ENCODE measurements around the gene BATF.

Gene BATF

DNA sequence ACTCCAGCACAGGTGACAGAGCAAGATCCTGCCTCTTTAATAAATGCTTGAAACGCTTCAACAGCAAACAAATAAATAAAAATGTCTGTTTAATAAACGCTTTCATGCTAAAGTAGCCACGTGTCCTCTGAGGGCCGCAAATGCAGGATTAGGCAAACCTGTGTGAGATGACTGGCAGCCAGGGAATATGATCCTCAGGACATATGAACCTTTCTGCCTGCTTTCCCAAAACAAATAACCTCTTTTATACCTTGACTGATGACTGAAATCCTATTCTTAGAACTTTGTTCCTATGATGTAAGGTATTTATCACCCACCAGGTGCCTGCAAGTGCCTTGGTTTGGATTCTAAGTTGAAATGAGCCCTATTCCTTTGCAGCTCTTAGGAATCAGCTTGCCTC lies 41.7 kb downstream of the BATF start:
- DNase-seq: no peak

- DNase-seq: no peak
These were observed 42.8 kb downstream of the BATF start for GRCh38 chr14:75565056-75565455.

DNA sequence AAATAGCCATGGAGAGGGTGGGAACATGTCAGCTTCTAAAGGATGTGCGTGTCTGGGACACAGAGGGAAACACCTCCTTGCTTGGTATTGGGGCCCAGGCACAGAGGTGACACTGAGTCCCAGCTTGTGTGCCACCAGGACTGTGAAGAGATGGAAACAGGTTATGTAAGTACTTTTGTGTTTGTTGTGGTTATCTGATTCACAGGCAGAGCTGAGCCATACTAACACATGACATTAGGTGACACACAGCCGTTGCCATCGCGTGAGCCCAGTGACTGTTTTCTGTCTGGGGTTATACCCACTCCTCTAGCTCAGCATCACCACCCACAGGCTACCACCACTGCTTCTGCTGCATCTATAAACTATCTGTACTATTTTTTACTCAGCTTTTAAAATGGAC lies 44.1 kb downstream of the BATF start:
- DNase-seq: peak; percentile 94

DNA sequence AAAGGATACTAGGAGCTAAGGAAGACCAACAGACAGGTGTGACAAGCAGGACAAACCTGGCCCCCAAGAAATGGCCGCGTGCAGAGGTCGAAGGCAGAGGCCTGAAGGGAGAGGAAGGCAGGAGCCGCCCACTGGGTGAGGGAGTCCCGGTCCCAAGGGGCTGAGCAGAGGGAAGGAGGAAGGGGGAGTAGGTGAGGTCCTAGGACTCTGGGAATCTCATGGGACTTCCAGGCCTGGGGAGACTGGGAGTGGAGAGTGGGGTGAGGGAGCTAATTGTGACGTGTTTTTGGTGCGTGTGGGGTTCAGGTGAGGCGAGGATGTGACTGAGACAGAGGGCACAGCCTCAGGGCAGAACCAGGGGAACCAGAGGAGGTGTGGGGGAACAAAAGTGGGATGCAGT lies 44.5 kb downstream of the BATF start:
- DNase-seq: no peak

DNA sequence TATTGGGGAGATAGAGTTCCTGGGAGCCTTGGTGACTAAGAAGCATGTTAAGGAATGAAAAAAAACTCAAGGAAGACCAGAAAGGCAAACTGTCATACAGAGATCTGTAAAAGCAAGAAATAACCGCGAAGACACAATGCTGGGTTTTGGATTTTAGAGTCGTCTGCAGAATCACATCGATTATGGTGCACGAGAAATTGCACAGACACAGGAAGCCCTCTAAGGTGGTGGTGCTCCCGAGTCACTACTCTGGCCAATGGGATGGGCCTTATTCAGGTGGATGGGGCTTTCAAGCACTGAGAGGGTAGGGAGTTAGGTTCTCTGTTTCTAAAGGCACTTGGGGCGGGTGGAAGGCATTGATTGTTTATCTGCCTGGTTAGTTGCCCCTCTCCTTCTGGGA lies 45.9 kb downstream of the BATF start:
- DNase-seq: peak; percentile 52

- peak; percentile 64 for DNase-seq
These were observed 46.5 kb downstream of the BATF start for GRCh38 chr14:75568791-75569190.

DNA sequence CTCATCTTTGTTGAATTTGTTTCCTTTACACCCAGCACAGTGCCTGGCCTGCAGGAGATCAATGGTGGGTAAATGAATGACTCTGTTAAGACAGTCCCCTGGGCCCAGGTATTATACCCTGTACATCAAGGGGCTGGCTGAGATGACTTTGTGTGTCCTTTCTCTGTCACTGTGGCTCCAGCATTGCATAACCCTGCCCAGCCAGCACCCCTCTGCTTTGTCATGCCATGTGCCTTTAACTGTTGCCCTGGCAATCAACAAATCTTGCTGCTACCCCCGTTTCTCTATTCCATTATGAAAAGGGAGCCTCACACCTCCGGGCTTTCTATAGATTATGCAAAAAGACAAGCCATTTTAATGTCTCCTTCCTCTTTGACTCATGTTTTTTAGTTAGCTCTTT lies 48.5 kb downstream of the BATF start:
- peak; percentile 72 for DNase-seq

- no peak for DNase-seq
These were observed 49.8 kb downstream of the BATF start for GRCh38 chr14:75572104-75572503.

DNA sequence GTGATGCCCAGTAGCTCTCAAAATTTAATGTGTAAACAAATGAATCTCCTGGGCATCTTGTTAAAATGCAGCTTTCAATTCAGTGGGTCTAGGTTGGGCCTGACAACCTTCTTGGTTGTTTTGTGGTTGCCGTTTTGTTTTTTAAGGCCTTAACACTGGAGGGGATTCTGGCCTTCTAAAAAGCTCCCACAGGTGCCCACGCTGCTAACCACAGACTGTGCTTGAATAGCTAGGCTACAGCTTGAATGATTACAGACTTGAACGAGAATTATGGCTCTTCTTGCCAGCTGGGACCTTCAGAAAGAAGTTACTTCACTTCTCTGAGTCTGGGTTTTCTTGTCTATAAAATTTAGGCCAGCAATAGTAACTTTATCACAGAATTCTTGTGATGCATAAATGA lies 54.8 kb downstream of the BATF start:
- DNase-seq: no peak

DNA sequence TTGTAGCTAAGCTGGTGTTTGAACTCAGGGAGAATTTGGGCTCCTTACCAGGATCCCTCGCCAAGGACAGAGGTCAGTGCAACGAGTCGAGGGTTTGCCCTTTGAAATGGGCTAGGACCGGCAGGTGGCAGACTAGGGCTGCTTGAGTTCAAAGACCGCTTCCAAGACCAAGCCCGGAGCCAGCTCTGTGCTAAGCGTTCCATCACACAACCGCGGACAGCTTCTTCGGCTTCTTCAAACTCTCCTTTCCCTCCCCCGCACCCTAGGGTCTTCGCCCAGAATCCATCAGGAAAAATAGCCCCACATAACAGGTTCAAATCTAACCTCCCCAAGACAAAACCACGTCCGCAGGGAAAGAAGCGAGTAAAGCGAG lies 55.4 kb downstream of the BATF start:
- DNase-seq: peak; percentile 84

DNA sequence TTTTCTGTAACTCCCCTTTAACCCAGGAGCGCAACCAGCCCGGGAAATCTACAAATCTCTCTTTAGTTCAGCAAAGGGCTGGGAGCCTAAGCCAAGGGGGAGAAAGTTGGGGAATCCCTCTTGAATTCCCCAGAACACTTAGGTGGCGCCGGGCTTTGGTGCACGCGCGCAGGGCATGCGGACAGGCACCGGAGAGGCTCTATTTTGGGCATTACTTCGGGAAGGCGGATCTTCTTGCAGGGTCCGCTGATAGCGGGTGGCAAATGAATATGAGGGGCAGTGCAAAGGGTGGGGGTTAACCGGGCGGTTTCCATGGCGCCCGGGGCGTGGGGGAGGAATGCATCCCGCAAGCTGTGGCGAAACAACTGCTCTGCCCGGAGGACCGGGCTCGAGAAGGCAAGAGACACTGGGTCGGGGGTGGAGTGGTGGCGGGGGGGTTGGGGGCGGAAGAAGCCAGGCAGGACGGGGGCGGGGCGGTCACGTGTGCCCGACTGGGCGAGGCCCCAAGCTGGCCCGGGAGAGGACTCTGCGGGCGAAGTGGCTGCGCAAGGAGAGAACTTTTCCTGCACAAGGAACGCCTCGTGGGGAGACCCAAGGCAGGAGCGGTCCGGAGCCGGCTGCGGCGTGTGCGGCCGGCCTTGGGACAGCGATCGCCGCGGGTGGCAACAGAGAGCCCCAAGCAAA lies 56.0 kb downstream of the BATF start, which contains the start of gene FLVCR2:
FLVCR2 (plus strand) TSS at position 519 of the 684 bp plus-strand sequence. CDS start 353 bp downstream, outside the sequence.
- DNase-seq: peak; percentile 45

DNA sequence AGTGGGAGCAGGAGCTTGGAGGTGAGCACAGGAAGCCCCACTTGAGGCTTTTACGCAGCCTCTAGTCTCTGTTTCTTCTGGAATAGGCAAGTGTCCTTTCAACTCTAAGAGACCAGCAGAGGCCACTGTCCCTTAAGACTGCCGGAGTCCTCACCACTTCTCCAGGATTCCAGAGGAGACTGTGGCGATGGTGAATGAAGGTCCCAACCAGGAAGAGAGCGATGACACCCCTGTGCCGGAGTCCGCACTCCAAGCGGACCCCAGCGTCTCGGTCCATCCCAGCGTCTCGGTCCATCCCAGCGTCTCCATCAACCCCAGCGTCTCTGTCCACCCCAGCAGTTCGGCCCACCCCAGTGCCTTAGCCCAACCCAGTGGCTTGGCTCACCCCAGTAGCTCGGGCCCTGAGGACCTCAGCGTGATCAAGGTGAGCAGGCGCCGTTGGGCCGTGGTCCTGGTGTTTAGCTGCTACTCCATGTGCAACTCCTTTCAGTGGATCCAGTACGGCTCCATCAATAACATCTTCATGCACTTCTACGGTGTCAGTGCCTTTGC lies 56.6 kb downstream of the BATF start:
- no peak for DNase-seq

DNA sequence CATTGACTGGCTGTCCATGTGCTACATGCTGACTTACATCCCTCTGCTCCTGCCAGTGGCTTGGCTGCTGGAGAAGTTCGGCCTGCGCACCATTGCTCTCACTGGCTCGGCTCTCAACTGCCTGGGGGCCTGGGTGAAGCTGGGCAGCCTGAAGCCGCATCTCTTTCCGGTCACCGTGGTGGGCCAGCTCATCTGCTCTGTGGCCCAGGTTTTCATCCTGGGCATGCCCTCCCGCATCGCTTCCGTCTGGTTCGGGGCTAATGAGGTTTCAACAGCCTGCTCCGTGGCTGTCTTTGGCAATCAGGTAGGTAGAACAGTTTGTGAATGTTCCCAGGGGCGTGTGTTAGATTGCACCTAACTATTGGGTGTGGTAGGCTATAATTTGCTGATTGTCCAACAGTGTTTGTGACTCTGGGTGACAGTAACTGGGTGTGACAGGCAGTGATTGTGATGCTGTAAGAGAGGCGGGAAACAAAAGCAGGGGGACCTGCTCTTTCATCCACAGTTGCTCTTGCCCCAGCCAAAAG lies 57.1 kb downstream of the BATF start:
- no peak for DNase-seq

GRCh38 chr14:75579882-75580281 lies 57.6 kb downstream of the BATF start:
- no peak for DNase-seq

- DNase-seq: no peak
These were observed 65.1 kb downstream of the BATF start for GRCh38 chr14:75587388-75587787.

GRCh38 chr14:75589931-75590330 lies 67.7 kb downstream of the BATF start:
- no peak for DNase-seq

DNA sequence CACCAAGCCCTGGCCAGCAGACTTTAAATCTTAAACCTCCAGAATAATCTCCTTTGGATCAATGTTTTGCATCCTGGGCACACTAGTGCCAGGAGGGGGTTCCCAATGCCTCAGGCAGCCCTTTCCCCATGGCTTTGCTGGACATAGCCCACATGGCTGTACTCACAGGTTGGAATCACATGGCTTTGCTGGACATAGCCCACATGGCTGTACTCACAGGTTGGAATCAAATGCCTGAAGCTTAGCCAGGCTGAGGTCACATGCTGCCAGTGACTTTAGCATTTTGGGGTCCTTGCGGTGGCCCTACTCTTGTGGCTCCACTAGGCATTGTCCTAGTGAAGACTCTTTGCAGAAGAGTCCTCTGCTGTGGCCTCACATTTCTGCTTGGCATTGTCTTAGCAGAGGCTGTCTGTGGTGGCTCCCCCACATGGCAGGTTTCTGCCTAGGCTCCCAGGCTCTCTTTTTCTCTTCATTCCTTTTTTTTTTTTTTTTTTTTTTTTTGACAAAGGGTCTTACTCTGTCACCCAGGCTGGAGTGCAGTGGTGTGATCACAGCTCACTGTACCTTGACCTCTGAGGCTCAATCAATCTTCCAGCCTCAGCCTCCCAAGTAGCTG lies 69.2 kb downstream of the BATF start:
- no peak for DNase-seq

DNA sequence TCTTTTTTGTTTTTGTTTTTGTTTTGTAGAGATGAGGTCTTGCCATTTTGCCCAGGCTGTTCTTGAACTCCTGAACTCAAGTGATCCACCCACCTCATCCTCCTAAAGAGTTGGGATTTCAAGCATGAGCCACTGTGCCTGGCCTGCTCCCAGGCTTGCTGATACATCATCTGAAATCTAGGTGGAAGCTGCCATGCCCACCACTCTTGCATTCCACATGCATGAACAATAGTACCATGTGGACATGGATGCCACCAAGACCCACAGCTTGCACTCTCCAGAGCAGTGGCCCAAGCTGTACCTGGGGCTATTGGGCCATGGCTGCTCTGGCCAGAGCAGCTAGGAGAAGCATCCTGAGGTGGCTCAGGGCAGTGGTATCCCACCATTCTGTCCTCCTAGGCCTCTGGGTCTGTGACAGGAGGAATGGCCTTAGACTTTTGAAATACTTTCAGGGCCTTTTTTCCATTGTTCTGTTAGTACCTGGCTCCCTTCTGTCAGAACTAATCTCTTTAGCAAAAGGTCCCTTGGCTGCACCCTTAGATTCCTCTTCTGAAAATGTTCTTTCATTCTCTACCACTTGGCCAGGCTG lies 69.8 kb downstream of the BATF start:
- no peak for DNase-seq

DNA sequence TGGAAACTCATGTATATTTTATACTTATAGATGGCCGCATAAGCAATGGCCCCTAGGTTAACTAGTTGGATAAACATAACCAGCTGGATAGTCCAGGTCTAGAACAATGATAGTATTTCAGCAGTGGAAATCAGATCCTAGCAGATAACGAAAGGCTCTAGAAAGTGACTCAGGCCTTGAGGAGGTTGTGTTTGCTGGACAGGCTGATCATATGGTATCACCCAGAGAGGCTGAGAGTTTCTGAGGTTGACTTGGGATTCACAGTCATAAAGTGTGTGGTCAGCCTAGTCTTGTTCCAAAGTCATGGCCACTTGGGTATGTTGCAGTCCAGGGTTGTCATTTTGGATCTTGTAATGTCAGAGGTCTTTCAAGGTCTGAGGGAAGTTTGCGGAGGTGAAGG lies 73.0 kb downstream of the BATF start:
- no peak for DNase-seq

All from activated CD4-positive, alpha-beta T cell treated with anti-CD3 and anti-CD28 coated beads, Interleukin-2, amount 50 U/mL, for 16 hours (primary cell).